ENCODE data around the gene ANKS3. TPM values are rescaled to one million over a fixed set of nuclear protein-coding genes. Genes with fewer than 3 reads are reported as not detected.

Gene ANKS3
- total and polyA plus RNA-seq, 2 donors (not counting 3 experiments of a cell fraction or from before 2014, with no cell fraction given): 13.9 to 24.0 TPM

GRCh38 chr16:4783251-4783950, 49.3 kb upstream of the ANKS3 start:
- no peak overlapping the region for H3K4me3 ChIP-seq (replicated peaks in 1 of 3; ENCODE audit: insufficient read depth in 1 of 3, low read depth in 1 of 3, low read length in 3 of 3)
- H3K27me3 ChIP-seq (ENCODE audit: control insufficient read depth in 2 of 2, insufficient read depth in 2 of 2, low read length in 2 of 2): no peaks in the 10 kb centered on the region
- no TSS peak for BruUV-seq (replicated peaks)
- no peaks in the 10 kb centered on the region for H3K36me3 ChIP-seq (ENCODE audit: control insufficient read depth in 2 of 2, extremely low read depth in 1 of 2, insufficient read depth in 2 of 2, low read length in 2 of 2)
- intact Hi-C loops (cut with micrococcal nuclease): no loop called here
- no peak overlapping the region for H2AFZ ChIP-seq (ENCODE audit: low read depth, low read length)
- FAIRE-seq (no peak), DNase-seq (ENCODE audit: low read depth, low spot score) (no peak)
- H3K79me2 ChIP-seq (ENCODE audit: control insufficient read depth, insufficient read depth, low read length): no peaks in the 10 kb centered on the region
- dilution Hi-C loops (cut with MboI; ENCODE audit: extremely low pct_ligation_motif_present, low sequenced_read_pairs): no loop called here
- CTCF ChIA-PET: no interaction called here
- no peak overlapping the region for H3K27ac ChIP-seq (ENCODE audit: insufficient read depth, low read depth, low read length)
- no peaks in the 10 kb centered on the region for H3K9me1 ChIP-seq (replicated peaks; ENCODE audit: control insufficient read depth, extremely low read depth, insufficient read depth, low read length)
- TF ChIP-seq JUN (IDR thresholded peaks at IDR 0.05; ENCODE audit: borderline replicate concordance, insufficient read depth, insufficient read length, low read depth) (no peak), MYC (IDR thresholded peaks at IDR 0.05; ENCODE audit: low read depth, low read length) (no peak), EZH2 (IDR thresholded peaks at IDR 0.05; ENCODE audit: borderline replicate concordance, low read depth, low read length, severe bottlenecking) (no peak), GATA2 (IDR thresholded peaks at IDR 0.05; ENCODE audit: insufficient read depth, insufficient read length, low read depth, low read length) (no peak), POLR2AphosphoS5 (IDR thresholded peaks at IDR 0.05; ENCODE audit: insufficient read depth, low read depth, low read length) (no peak), MAX (IDR thresholded peaks at IDR 0.05; ENCODE audit: insufficient read depth, insufficient read length) (no peak), POLR2A (IDR thresholded peaks at IDR 0.05; ENCODE audit: low read depth, low read length) (no peak), FOS (IDR thresholded peaks at IDR 0.05; ENCODE audit: borderline replicate concordance, insufficient read depth, low read length) (no peak)
- TF ChIP-seq, protein P1, sequence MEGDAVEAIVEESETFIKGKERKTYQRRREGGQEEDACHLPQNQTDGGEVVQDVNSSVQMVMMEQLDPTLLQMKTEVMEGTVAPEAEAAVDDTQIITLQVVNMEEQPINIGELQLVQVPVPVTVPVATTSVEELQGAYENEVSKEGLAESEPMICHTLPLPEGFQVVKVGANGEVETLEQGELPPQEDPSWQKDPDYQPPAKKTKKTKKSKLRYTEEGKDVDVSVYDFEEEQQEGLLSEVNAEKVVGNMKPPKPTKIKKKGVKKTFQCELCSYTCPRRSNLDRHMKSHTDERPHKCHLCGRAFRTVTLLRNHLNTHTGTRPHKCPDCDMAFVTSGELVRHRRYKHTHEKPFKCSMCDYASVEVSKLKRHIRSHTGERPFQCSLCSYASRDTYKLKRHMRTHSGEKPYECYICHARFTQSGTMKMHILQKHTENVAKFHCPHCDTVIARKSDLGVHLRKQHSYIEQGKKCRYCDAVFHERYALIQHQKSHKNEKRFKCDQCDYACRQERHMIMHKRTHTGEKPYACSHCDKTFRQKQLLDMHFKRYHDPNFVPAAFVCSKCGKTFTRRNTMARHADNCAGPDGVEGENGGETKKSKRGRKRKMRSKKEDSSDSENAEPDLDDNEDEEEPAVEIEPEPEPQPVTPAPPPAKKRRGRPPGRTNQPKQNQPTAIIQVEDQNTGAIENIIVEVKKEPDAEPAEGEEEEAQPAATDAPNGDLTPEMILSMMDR (IDR thresholded peaks at IDR 0.05; ENCODE audit: extremely low read depth in 1 of 2, insufficient read depth in 1 of 2, low read depth in 1 of 2, low read length in 2 of 2): no peak
- POLR2A ChIA-PET: no interaction called here
- no peaks in the 10 kb centered on the region for H3K9me3 ChIP-seq (replicated peaks; ENCODE audit: control insufficient read depth, insufficient read depth, low read length)
- no peaks in the 10 kb centered on the region for H4K20me1 ChIP-seq (replicated peaks; ENCODE audit: control insufficient read depth, extremely low read depth, insufficient read depth, low read length)
- no peak overlapping the region for H3K9ac ChIP-seq (replicated peaks; ENCODE audit: extremely low read depth, insufficient read depth, low read length)
- H3K4me2 ChIP-seq (ENCODE audit: insufficient read depth, low read length): no peak overlapping the region
- no peaks in the 10 kb centered on the region for H3K4me1 ChIP-seq (ENCODE audit: control insufficient read depth, extremely low read depth, insufficient read depth, low read length)
